Raji (cell line): ENCODE results near the gene SLC44A5.

ENCODE experiments used
- POLR2A ChIP-seq: IDR thresholded peaks from 2 replicates; pipeline ENCODE4 v1.6.1; 2011; ENCODE audit warnings: low read depth, low read length, control low read depth; ENCODE audit not compliant: insufficient read depth

Gene SLC44A5

DNA sequence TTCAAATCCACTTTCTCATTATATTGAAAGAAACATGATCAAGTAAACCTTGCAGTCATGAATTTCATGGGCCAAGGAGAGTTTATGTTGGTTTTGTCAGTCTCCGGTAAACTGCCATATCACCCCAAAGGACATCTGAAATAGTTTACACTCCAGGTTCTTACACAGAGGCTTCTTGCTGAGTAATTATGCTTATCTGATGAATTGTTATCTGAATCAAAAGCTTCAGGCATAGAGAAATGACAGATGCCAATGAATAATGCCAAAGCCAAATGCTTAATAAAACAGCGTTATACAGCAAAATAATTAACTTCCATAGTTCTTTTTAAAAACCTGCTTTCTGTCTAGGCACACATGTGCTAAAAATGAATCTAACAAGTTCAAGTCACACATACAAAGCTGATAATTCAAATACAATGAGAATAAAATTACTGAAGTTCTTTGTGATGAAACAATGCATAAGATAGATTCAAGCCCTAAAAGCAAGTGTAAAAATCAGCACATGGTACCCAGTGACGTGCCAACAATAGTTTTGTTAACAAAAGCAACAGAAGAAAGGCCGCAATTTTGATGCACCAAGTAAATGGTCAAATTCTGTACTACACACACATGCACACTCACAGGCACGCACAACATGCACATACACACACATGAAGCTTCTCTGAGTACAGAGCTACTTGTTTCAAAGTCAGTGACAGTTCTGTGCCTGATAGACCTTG is 109.2 kb downstream of the SLC44A5 start:
- TF ChIP-seq POLR2A = no peak

DNA sequence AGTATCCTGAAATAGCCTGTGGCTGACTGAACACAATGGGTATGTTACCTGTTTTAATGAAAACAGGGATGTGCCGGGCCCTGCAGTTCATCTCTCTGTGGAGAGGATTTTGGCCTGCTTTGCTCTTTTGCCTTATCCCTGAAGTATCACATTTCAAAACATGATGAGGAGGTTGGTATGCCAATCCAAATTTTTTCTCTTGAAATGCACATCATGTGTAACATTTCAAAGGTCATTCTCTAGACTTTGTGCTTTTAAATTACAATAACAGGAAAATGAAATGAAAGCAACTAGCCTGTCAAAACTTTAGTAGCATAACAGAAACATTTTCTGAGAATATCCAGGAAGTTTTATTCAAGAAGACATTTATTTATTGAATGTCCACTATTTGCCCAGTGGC is 118.9 kb downstream of the SLC44A5 start:
- TF ChIP-seq POLR2A = no peak

GRCh38 chr1:75487399-75487798 is 123.5 kb downstream of the SLC44A5 start:
- no peak for TF ChIP-seq POLR2A

GRCh38 chr1:75484789-75485188 is 126.1 kb downstream of the SLC44A5 start:
- TF ChIP-seq POLR2A = no peak

- TF ChIP-seq POLR2A = no peak
These were observed 128.0 kb downstream of the SLC44A5 start for GRCh38 chr1:75482951-75483350.

GRCh38 chr1:75475696-75476095 is 135.2 kb downstream of the SLC44A5 start:
- TF ChIP-seq POLR2A = no peak

DNA sequence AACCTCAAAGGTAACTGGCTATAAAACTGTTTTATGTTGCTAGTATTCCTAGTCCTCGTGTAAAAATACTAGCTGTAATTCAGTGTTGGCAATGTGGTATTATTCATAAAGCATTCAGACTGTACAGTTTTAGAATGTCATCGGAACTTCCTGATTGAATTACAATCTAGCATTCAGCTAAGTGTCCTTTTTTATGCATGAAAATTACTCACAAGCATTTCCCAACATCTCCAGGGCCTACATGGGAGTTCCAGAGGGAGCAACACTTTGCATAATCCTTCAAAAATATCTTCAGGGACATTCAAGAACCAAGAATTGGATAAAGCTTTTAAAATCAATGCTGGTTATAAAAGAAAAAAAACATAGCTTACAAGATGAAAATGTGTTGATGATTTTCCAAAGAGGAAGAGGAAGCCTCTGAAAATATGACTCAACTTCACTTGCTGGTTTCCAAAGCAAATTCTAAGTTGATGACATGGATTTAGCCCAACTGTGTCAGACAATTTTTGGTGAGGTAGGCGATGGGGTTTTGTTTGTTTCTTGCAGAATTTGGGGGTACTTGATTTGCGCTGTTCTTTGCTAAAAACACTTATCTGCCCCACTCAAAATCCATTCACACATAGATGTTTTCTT is 137.8 kb downstream of the SLC44A5 start:
- no peak for TF ChIP-seq POLR2A

DNA sequence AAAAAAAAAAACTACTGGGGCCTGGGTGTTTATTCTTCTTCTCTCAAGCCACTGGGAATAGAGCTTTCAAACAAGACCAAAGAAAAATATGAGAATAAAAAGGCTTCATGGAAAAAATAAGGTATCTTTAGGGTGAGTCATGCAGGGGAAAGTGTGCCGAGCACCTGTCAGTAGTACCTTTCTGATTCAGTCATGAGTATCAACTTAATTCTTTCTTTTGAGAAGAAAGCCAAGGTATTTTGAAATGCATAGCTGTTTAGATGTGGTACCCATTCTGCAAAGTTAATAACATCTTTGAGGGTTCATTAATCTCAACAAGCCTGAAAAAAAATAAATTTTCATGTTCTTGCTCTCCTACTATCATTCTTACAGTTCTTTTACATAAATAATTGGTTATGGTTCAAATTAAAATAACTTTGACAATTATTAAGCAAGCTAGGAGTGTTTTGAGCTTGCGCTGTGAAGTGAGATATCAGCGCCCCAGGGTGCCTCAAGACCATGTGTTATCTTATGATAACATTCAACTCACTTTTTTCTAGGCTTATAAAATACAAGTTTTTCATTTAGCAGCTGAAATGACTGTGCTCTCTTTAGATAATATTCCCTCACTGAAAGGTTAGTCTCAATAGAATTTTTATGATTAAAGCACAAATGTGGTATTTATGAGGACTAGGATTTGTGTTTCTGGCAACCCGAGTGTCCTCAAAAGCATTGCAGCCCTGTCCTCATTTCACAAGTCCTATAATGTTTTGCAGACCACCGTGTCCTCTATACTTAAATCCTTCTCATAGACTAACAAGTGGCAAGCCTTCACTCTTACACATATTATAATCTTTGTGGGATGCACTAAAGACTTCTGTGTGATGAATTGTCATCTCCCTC is 138.6 kb downstream of the SLC44A5 start:
- no peak for TF ChIP-seq POLR2A

DNA sequence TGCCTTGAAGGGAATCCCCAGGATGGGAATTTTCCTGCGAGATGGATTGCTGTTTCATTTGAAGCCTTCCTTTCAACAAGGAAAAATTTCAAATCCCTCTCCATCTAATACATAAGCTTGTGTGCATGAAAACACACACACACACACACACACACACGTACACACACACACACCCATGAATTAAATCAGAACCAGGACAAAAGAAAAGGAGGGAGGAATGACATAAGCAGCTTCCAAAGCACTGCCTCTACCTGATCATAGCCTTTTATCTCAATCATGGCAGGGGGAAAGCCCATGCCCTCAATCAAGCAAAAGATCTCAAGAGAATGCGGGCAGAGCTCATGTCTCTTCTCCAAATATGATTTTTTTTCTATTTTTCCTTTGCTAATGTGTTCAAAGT is 139.7 kb downstream of the SLC44A5 start:
- TF ChIP-seq POLR2A = no peak

GRCh38 chr1:75470448-75470847 is 140.5 kb downstream of the SLC44A5 start:
- no peak for TF ChIP-seq POLR2A

GRCh38 chr1:75469586-75470173 is 141.2 kb downstream of the SLC44A5 start:
- TF ChIP-seq POLR2A = no peak

DNA sequence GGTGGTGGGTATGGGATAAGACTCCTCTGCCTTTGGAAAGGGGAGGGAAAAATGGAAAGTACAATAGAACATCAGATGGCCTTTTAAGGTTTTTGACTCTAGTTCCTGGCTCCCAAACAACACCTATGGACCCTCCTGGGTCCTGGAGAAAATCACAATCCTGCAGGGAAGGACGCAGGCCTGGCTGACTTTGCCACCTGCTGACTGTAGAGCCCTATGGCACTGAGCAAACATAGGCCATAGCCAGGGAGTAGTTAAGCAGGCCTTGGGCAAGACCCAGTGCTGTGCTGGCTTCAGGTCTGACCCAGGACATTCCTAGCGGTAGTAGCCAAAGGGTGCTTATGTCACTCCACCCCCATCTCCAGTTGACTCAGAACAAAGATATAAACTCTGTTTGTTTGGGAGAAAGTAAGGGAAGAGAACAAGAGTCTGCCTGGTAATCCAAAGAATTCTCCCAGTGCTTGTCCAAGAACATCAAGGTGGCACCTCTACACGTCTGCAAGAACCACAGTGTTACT is 149.0 kb downstream of the SLC44A5 start:
- no peak for TF ChIP-seq POLR2A

GRCh38 chr1:75449998-75450397 is 160.9 kb downstream of the SLC44A5 start:
- no peak for TF ChIP-seq POLR2A

DNA sequence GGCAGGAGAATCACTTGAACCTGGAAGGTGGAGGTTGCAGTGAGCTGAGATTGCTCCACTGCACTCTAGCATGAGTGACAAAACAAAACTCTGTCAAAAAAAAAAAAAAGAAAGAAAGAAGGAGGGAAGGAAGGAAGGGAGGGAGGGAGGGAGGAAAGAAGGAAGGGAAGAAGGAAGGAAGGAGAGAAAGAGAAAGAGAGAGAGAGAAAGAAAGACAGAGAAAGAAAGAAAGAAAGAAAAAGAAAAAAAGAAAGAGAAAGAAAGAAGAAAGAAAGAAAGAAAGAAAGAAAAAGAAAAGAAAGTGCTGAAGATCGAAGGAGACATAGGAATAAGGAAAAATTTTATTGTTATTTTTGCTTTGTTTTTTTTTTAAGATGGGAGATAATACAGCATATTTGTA is 166.7 kb downstream of the SLC44A5 start:
- no peak for TF ChIP-seq POLR2A

- TF ChIP-seq POLR2A = no peak
These were observed 170.6 kb downstream of the SLC44A5 start for GRCh38 chr1:75440274-75440673.
